ENCODE measurements around the gene ALG14. TPM values are rescaled to one million over a fixed set of nuclear protein-coding genes. Genes with fewer than 3 reads are reported as not detected.

Gene ALG14
- total and polyA plus RNA-seq, 2 of the 4 experiments (the other 2 are of a cell fraction), result 1.7 to 2.0 TPM

DNA sequence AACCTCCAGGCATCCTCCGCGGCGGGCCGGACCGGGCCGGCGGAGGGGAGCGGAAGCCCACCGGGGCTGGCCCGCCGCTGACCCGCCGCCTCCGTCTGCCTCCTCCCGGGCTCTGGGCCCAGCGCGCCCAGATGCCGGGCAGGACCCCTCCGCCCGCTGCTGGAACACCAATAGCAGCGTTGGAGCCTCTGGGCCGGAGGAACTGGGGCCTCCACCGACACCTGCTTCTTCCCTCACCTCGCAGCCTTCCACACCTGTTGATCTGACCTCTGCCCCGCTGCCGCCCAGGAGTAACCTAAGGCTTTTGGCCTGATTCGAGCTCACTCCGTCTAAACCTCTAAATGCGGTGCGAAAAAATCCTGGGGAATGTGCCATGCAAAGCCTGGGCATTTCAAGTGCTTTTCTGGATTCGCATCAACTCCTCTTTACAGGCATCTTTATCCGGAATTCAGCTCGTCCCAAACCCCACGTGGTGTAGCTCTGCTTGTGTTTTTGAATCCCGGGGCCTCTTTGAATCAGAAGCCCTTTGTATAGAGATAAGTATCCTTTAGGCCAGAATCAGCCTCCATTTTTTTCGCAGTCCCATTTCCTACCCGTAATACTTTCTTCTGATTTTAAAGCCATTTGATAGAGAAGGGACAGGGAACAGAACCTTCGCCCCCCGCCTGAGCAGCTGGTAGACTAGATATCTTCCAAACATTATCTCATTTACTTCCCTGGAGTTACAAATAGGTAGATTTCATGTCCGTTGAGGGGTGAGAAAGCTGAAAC, 145.2 kb downstream of the ALG14 start:
- intact Hi-C loops (cut with micrococcal nuclease), result loop anchor here (10.0 kb wide), 1 partner anchor 307 kb away; the partner anchor contains the start of gene RWDD3
- Histone ChIP-seq H3K27me3 (ENCODE audit: control insufficient read depth, insufficient read depth, low read length) (no peaks in the 10 kb centered on the region), H4K20me1 (ENCODE audit: insufficient read depth, low read length) (peaks cover 31% of the 10 kb centered on the region), H3K4me3 (ENCODE audit: insufficient read depth, low read depth, low read length) (peak overlapping the region; percentile 56), H3K79me1 (ENCODE audit: low read depth in 1 of 2, low read length in 2 of 2) (peaks cover 4 to 42% of the 10 kb centered on the region in 2 experiments; a peak in 2 of 4 replicates), H2AK5ac (ENCODE audit: low read depth, low read length) (peak overlapping the region; percentile 69), H2BK20ac (ENCODE audit: low read depth, low read length) (peak overlapping the region; percentile 37; the same call in 1 of the 2 replicates), H3K4me2 (ENCODE audit: low read depth, low read length) (peak overlapping the region; percentile 95), H3K4me1 (ENCODE audit: control insufficient read depth, insufficient read depth, low read length) (peaks cover 21% of the 10 kb centered on the region), H2BK120ac (ENCODE audit: low read depth, low read length) (peak overlapping the region; percentile 75), H2AK9ac (replicated peaks; ENCODE audit: low read depth, low read length, poor library complexity) (peak overlapping the region; percentile 48), H3K18ac (ENCODE audit: low read depth, low read length) (peak overlapping the region; percentile 65), H3K23ac (ENCODE audit: low read depth, low read length) (peak overlapping the region; percentile 55), H3K36me3 (ENCODE audit: control insufficient read depth, insufficient read depth, low read length) (peaks cover 5% of the 10 kb centered on the region; the same call in 1 of the 2 replicates), H2BK5ac (ENCODE audit: low read depth, low read length, poor library complexity, severe bottlenecking) (peak overlapping the region; percentile 72), H2BK15ac (ENCODE audit: low read depth, low read length) (peak overlapping the region; percentile 16; the same call in 1 of the 3 replicates), H3K14ac (replicated peaks; ENCODE audit: low read depth, low read length) (peak overlapping the region; percentile 67), H4K91ac (ENCODE audit: insufficient read depth, low read depth, low read length) (peak overlapping the region; percentile 4; the same call in 1 of the 2 replicates), H3K4ac (ENCODE audit: low read depth, low read length) (peak overlapping the region; percentile 83), H2AFZ (replicated peaks; ENCODE audit: low read length, poor library complexity) (peak overlapping the region; percentile 87), H4K5ac (ENCODE audit: low read depth, low read length) (peak overlapping the region; percentile 68), H3K9me3 (ENCODE audit: control insufficient read depth, insufficient read depth, low read length) (no peaks in the 10 kb centered on the region), H3K56ac (ENCODE audit: extremely low read depth, insufficient read depth, low read length) (peak overlapping the region; percentile 58), H3K27ac (ENCODE audit: insufficient read depth, low read length) (peak overlapping the region; percentile 87), H4K8ac (ENCODE audit: low read depth in 2 of 2, low read length in 2 of 2) (peak overlapping the region; percentile 64 to 71), H3K9ac (ENCODE audit: low read depth, low read length) (peak overlapping the region; percentile 80), H3K9me1 (ENCODE audit: insufficient read depth, low read length) (peaks cover 15% of the 10 kb centered on the region; the same call in 1 of the 2 replicates)
- dilution Hi-C loops (cut with HindIII; ENCODE audit: low sequenced_read_pairs, unreplicated experiment), result no loop called here
- ChIA-PET POLR2A (ENCODE audit: unreplicated experiment) (interaction anchor here (0.7 to 0.9 kb wide), 2 partner anchors 88 to 114 kb away, joined by 3 to 4 read pairs; no protein-coding TSS in a partner anchor), CTCF (interaction anchor here (1.0 to 1.2 kb wide), 3 partner anchors 12 to 114 kb away, joined by 3 to 7 read pairs (median 3); no protein-coding TSS in a partner anchor)
- TSS peak; percentile 50 for BruUV-seq (replicated peaks)
- in situ Hi-C loops (cut with MboI; ENCODE audit: low sequenced_read_pairs), result no loop called here
- peak; percentile 67 for DNase-seq
- ATAC-seq (ENCODE audit: low read depth), result no peak
- TF ChIP-seq, protein P1, sequence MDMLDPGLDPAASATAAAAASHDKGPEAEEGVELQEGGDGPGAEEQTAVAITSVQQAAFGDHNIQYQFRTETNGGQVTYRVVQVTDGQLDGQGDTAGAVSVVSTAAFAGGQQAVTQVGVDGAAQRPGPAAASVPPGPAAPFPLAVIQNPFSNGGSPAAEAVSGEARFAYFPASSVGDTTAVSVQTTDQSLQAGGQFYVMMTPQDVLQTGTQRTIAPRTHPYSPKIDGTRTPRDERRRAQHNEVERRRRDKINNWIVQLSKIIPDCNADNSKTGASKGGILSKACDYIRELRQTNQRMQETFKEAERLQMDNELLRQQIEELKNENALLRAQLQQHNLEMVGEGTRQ (IDR thresholded peaks at IDR 0.05; ENCODE audit: low read depth, low read length), result peak; percentile 57; the same call in 1 of the 2 replicates
- 0 out of 2 replicates have a peak, but pooled peaks have one; percentile 25 for TF ChIP-seq MXI1 (IDR thresholded peaks at IDR 0.05; ENCODE audit: borderline replicate concordance, low read depth, low read length)
- TF ChIP-seq RCOR1 (IDR thresholded peaks at IDR 0.05; ENCODE audit: insufficient replicate concordance, low read length), result peak; percentile 58
- TF ChIP-seq, protein P2, sequence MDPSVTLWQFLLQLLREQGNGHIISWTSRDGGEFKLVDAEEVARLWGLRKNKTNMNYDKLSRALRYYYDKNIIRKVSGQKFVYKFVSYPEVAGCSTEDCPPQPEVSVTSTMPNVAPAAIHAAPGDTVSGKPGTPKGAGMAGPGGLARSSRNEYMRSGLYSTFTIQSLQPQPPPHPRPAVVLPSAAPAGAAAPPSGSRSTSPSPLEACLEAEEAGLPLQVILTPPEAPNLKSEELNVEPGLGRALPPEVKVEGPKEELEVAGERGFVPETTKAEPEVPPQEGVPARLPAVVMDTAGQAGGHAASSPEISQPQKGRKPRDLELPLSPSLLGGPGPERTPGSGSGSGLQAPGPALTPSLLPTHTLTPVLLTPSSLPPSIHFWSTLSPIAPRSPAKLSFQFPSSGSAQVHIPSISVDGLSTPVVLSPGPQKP (IDR thresholded peaks at IDR 0.05; ENCODE audit: borderline replicate concordance, low read depth, low read length), result no peak
- 4% methylated on average over 5 of the region's 40 CpGs; no CpG with 5 or more reads in 1 of the 2 experiments for WGBS, 2 experiments (ENCODE audit: extremely low coverage in 2 of 2, insufficient read length in 1 of 2)
